Body of pancreas (tissue), 4 donors: ENCODE results near the gene SKIC2. TPM values are rescaled to one million over a fixed set of nuclear protein-coding genes. Genes with fewer than 3 reads are reported as not detected.

Source experiments
- ATAC-seq: fragments of 150-250 bp; one replicate; pipeline ENCODE4 v1.9.1; 2016
- DNase-seq, 4 donors: peaks; one replicate each; pipeline ENCODE4 v3.0.0-alpha.2; 2019
- H3K27ac ChIP-seq, 4 donors: fragments of 200-600 bp; sonication (generic); 1 replicate in 3 of 4; 2 replicates in 1 of 4; pipeline versions ENCODE4 v1.5.1 to v1.6.1; 2016 to 2019; ENCODE audit warnings: mild to moderate bottlenecking in 1 of 4, mixed read lengths in 1 of 4, moderate library complexity in 1 of 4
- H3K27me3 ChIP-seq, 2 donors: fragments of 200-600 bp; sonication (generic); one replicate each; pipeline ENCODE4 v1.6.0; 2016; ENCODE audit warnings: mild to moderate bottlenecking in 1 of 2
- H3K36me3 ChIP-seq, 2 donors: fragments of 200-600 bp; sonication (generic); replicated peaks in 1 of 2; 2 replicates each; pipeline ENCODE4 v1.5.1; 2016; ENCODE audit warnings: low read depth in 2 of 2; ENCODE audit not compliant: insufficient read depth in 1 of 2
- H3K4me1 ChIP-seq: fragments of 200-600 bp; sonication (generic); one replicate; pipeline ENCODE4 v1.6.0; 2016
- H3K4me3 ChIP-seq, 2 donors: fragments of 200-600 bp; sonication (generic); 1 replicate in 1 of 2; 2 replicates in 1 of 2; pipeline ENCODE4 v1.5.1; 2016 to 2019
- H3K9me3 ChIP-seq, 3 donors: fragments of 200-600 bp; sonication (generic); 1 replicate in 2 of 3; 2 replicates in 1 of 3; pipeline ENCODE4 v1.5.1; 2016
- CTCF ChIP-seq, 7 experiments: fragments of 450-650 bp in 4 of 7; fragments of 200-600 bp in 3 of 7; sonication (generic) in 3 of 7; IDR thresholded peaks; one replicate each; pipeline ENCODE4 v1.5.1; 2016 to 2019; ENCODE audit warnings: antibody characterized with exemption in 7 of 7
- POLR2A ChIP-seq, 3 donors: fragments of 450-650 bp; IDR thresholded peaks; one replicate each; pipeline ENCODE4 v1.6.1; 2016; ENCODE audit warnings: antibody characterized with exemption in 3 of 3, mild to moderate bottlenecking in 2 of 3
- WGBS, 2 donors: methylation state at CpG; one replicate each; pipeline ENCODE4 v1.1.5; 2017; 5-methylcytosine and 5-hydroxymethylcytosine counted together
- intact Hi-C: fragments of 100-400 bp; cut with DNase I; formaldehyde crosslinking; loops from one replicate; pipeline ENCODE4 v1.15.1; 2023
- total RNA-seq, 2 donors: library from RNA; depleted of rRNA; stranded (reverse); fragments of >200 nt; gene quantifications; one replicate each; pipeline ENCODE4 v1.1.0, GENCODE V29; 2016

The SKIC2 gene
- total RNA-seq, 2 donors from 2014 or later = 30.9 to 52.1 TPM

- TF ChIP-seq CTCF (IDR thresholded peaks at IDR 0.05) (no peak), POLR2A (IDR thresholded peaks at IDR 0.05) (no peak)
- no peak for DNase-seq
- Histone ChIP-seq H3K27me3 (no peaks in the 10 kb centered on the region), H3K27ac (no peak overlapping the region), H3K9me3 (no peaks in the 10 kb centered on the region), H3K4me3 (no peak overlapping the region), H3K36me3 (no peaks in the 10 kb centered on the region), H3K4me1 (no peaks in the 10 kb centered on the region)
- 61 to 80% methylated on average over 3 to 19 of the region's 19 CpGs for WGBS, 2 donors
- intact Hi-C loops = no loop called here
- ATAC-seq = no peak
These were observed 25.4 kb upstream of the SKIC2 start for GRCh38 chr6:31933537-31933936.

DNA sequence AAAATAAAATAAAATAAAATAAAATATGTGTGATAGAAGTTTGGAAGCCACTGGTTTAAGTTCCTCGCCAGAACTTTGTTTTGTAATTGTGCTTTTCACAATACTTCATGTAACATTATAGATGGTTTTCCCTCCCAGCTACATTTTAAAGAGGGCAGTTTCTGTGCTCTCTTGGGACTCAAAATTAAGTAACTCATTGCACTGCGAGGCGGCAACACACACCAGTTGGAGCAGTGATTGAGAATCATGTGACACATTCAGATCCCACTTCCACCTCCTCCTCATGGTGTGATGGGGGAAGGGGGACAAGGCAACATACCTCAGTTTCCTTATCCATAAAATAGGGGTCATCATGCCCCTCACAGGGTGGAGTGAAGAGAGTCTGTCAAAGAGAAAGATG lies 24.0 kb upstream of the SKIC2 start:
- 50 to 66% methylated on average over 3 of the region's 3 CpGs for WGBS, 2 donors
- no peak for ATAC-seq

DNA sequence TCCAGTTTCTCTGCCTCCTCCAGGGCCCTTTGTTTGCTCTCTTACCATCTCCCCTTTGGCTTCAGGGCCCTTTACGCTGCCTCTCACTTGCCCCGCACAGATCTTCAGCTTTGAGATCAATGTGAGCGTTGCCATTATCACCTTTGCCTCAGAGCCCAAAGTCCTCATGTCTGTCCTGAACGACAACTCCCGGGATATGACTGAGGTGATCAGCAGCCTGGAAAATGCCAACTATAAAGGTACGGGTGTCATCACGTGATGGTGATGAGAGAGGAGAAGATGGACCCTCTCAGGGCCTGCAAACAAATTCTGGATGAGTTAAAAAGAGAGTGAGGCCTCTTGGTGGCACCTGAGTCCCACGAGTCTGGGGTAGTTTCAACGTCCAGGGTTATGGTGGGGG lies 23.2 kb upstream of the SKIC2 start:
- Histone ChIP-seq H3K4me3 (no peak overlapping the region), H3K4me1 (peaks cover 6% of the 10 kb centered on the region), H3K36me3 (no peaks in the 10 kb centered on the region), H3K27ac (no peak overlapping the region), H3K9me3 (no peaks in the 10 kb centered on the region), H3K27me3 (no peaks in the 10 kb centered on the region)
- no peak for TF ChIP-seq CTCF (IDR thresholded peaks at IDR 0.05)
- TF ChIP-seq POLR2A (IDR thresholded peaks at IDR 0.05) = no peak
- intact Hi-C loops = no loop called here
- ATAC-seq (no peak), DNase-seq (no peak)
- WGBS, 2 donors = 59 to 64% methylated on average over 9 of the region's 9 CpGs

More for the DNA sequence above, 24.0 kb upstream of the SKIC2 start:
- intact Hi-C loops = no loop called here
- Histone ChIP-seq H3K36me3 (no peaks in the 10 kb centered on the region), H3K9me3 (no peaks in the 10 kb centered on the region), H3K27me3 (no peaks in the 10 kb centered on the region), H3K4me3 (no peak overlapping the region), H3K27ac (no peak overlapping the region), H3K4me1 (peaks cover under 1% of the 10 kb centered on the region)
- TF ChIP-seq POLR2A (IDR thresholded peaks at IDR 0.05) = no peak
- no peak for TF ChIP-seq CTCF (IDR thresholded peaks at IDR 0.05)
- DNase-seq = no peak

- no peak overlapping the region for H3K27ac ChIP-seq
- ATAC-seq (peak; percentile 22), DNase-seq (no peak)
- no peaks in the 10 kb centered on the region for H3K9me3 ChIP-seq
- 8 to 9% methylated on average over 6 of the region's 6 CpGs for WGBS, 2 donors
- intact Hi-C loops = no loop called here
- H3K4me1 ChIP-seq = peaks cover 13% of the 10 kb centered on the region
- no peak overlapping the region for H3K4me3 ChIP-seq
- H3K27me3 ChIP-seq = no peaks in the 10 kb centered on the region
- TF ChIP-seq POLR2A (IDR thresholded peaks at IDR 0.05) (no peak), CTCF (IDR thresholded peaks at IDR 0.05) (no peak)
- no peaks in the 10 kb centered on the region for H3K36me3 ChIP-seq
These were observed 18.7 kb upstream of the SKIC2 start for GRCh38 chr6:31940256-31940664.

DNA sequence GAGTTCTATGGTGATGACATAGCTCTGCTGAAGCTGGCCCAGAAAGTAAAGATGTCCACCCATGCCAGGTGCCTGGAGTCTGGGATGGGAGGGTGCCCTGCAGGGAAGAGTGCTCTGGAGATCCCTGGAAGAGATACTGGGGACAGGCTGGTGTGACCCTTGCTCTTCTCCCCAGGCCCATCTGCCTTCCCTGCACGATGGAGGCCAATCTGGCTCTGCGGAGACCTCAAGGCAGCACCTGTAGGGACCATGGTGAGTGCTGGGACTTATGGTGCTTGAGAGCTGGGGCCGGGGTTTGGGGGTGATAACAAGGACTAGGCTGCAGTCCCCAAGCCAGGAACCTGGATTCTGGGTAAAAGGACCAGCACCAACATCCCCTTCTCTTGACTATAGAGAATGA lies 15.2 kb upstream of the SKIC2 start:
- H3K27me3 ChIP-seq = no peaks in the 10 kb centered on the region
- H3K4me3 ChIP-seq = no peak overlapping the region
- no peak overlapping the region for H3K27ac ChIP-seq
- no peak for ATAC-seq
- no peak for DNase-seq
- WGBS, 2 donors = 66% methylated on average over 3 of the region's 3 CpGs; no CpG with 5 or more reads in 1 of the 2 donors
- intact Hi-C loops = no loop called here
- no peaks in the 10 kb centered on the region for H3K9me3 ChIP-seq
- no peaks in the 10 kb centered on the region for H3K36me3 ChIP-seq
- H3K4me1 ChIP-seq = peaks cover 22% of the 10 kb centered on the region
- TF ChIP-seq CTCF (IDR thresholded peaks at IDR 0.05) (no peak), POLR2A (IDR thresholded peaks at IDR 0.05) (no peak)
